Measurements from ENCODE around the gene SLC25A26.
A peak's percentile ranks its signal among the peaks of the same experiment; 100 is the strongest.

SLC25A26 gene

DNA sequence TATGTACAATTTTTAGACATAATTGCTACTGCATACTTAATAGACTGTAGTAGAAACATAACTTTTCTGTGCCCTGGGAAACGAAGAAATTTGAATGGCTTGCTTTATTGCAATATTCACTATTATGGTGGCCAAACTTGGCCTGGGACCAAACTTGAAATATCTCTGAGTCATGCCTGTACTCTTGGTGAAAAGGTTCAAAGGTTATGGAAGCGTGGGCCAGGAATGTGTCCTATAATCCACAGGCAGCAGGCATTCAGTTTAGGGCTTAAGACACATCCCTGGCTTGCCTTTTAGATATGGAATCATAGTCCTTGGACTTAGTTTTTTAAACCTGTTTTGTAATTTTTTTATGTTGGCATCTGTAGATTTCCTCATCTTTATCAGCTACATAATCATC lies 155.8 kb downstream of the SLC25A26 start:
- DNase-seq (ENCODE audit: low spot score), result no peak

- peak; percentile 14 for DNase-seq (ENCODE audit: low spot score)
Measured at GRCh38 chr3:66377800-66378199, 157.0 kb downstream of the SLC25A26 start.

GRCh38 chr3:66378256-66378655 lies 157.5 kb downstream of the SLC25A26 start:
- peak; percentile 52 for DNase-seq (ENCODE audit: low spot score)

DNA sequence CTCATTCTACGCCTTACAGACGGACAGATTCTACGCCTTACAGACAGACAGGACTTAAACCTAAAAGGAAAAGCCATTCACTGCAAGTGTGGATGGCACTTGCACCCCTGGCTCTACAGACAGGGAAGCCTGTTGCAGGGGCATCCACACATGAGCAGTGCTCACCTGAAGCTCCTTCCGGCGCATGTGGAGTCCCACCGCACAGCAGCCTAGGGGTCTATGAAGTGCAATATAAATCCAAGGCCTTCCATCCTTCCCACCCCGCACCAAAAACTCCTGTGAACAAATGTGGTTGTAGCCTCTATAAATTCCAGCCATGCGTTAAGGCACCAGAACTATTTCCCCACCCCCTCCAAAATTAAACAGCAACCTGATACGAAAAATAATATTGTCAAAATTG lies 158.8 kb downstream of the SLC25A26 start:
- DNase-seq (ENCODE audit: low spot score), result no peak

GRCh38 chr3:66380200-66380932 lies 159.6 kb downstream of the SLC25A26 start:
- no peak for DNase-seq (ENCODE audit: low spot score)

DNA sequence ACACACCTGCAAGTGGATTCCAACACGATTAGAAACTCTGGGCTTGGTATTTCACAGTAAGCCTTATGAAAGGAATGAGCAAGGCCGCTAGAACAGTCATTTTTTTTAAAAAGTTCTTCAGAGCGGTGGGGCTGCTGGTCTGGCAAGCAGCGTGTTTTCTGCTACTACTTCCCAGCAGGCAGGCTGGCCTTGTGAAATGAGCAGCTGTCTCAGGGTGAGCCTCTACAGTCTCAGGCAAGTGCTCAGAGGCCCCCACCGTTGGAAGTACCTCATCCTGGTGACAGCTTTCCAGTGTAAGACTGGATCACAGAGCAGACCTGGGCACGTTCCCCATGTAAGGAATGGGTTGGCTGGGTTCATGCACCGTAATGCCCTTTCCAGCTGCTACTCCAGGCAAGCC lies 160.8 kb downstream of the SLC25A26 start:
- no peak for DNase-seq (ENCODE audit: low spot score)

DNA sequence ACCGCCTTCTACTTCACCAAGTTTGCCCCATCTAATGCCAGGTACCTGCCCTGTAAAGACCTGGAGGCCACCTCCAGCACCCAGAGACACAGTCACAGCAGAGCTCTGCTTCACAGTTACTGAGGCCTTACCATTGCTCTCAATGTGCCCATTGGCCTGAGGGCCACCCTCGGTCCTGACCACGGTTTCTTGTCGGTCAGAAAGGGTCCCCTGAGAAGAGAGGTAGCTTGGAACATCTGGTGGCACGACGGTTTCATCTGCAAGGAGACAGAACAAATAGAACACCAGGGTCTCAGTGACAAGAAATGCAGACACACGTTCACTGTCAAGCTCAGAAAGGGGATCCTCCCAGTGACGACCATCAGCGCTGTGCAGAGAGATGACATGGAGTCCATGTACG lies 161.3 kb downstream of the SLC25A26 start:
- DNase-seq (ENCODE audit: low spot score), result no peak

- no peak for DNase-seq (ENCODE audit: low spot score)
Measured at GRCh38 chr3:66383023-66383422, 162.2 kb downstream of the SLC25A26 start.

GRCh38 chr3:66383998-66384745 lies 163.4 kb downstream of the SLC25A26 start:
- no peak for DNase-seq (ENCODE audit: low spot score)

GRCh38 chr3:66385066-66385465 lies 164.3 kb downstream of the SLC25A26 start:
- no peak for DNase-seq (ENCODE audit: low spot score)

DNA sequence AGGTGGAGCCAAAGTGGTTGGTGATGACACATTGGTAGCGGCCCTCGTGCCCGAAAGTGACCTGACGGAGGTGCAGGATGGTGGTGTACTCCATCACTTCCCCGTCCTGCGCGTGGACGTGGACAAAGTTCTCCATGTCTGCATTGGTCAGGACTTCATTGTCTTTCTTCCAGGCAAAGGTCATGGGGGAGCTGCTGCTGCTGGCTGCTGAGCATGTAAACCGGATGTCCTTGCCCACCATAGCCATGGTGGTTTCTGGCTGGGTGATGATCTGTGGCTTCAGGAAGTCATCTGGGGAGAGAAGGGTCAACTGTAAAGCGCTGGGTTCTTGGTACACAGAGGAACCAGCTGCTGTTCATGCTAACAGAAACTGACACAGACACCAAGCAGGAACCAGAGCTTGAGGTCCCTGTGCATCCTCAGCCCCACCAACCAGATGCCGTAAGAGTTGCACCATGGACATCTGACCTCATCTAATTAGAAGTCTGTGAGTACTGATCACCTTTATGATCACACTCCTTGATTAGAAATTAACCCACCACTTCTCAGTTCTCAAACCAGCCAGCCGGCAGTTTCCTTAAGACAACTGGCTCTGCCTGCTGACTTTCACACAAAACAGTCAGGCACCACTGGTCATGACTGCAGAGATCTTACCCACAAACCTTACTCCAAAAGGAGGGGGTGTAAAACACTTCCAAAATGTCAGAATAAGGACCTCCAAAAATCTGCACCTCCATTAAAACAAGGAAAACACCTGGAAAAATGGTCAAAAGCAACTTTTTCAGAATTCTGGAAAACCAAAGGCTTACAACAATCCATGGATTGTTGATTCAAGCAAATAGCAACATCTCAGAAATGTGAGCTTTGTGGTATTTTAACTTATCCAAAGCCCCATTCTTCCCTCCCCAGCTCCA lies 165.5 kb downstream of the SLC25A26 start:
- no peak for DNase-seq (ENCODE audit: low spot score)

DNA sequence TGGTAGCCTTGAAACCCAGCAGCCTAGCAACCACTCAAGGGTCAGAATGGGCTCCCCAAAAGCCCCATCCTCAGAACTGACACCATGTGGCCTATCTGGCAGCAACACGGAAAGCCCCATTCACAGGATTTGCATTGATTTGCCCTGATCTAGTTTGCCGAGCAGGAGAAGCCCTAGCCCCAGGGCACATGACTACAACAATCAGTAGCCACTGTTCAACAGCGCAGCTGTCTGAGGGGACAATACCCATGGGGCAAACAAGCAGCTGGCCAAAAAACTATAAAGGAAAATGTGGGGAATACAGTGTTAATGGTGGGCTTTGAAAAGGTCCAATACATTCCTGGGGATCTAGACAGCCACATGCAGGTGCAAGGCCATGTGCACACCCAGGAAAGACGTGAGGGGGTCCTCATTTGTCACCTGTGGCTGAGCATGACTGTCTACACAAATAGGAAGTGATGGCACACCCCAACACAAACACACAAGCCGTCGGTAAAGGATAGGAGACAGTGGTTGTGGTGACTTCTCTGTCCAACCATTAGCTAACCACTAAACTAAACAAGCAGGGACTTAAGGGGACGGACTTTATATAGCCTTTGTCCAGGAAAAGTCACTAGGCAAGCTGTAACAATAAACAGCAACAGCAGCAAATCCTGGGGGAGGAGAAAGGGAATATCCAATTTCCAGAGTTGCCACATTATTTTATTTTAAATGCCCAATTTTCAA lies 166.3 kb downstream of the SLC25A26 start:
- no peak for DNase-seq (ENCODE audit: low spot score)

DNA sequence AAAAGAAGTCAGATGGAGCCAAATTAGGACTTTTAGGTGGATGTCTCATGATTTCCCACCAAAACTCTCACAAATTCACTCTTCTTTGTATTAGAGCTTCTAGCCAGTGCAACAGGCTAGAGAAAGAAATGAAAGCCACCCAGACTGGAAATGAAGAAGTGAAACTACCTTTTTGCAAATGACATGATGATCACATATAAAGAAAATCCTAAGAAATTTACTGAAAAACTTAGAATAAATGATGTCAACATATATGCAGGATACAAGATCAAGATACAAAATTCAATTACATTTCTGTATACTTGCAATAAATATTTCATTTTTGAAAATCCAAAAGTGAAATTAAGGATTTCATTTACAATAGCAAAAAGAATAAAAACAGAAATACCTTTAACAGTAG lies 169.2 kb downstream of the SLC25A26 start:
- no peak for DNase-seq (ENCODE audit: low spot score)

- DNase-seq (ENCODE audit: low spot score), result no peak
Measured at GRCh38 chr3:66392512-66392911, 171.7 kb downstream of the SLC25A26 start.

GRCh38 chr3:66392966-66393332 lies 172.1 kb downstream of the SLC25A26 start:
- DNase-seq (ENCODE audit: low spot score), result no peak

GRCh38 chr3:66393333-66394005 lies 172.7 kb downstream of the SLC25A26 start:
- DNase-seq (ENCODE audit: low spot score), result peak; percentile 27

DNA sequence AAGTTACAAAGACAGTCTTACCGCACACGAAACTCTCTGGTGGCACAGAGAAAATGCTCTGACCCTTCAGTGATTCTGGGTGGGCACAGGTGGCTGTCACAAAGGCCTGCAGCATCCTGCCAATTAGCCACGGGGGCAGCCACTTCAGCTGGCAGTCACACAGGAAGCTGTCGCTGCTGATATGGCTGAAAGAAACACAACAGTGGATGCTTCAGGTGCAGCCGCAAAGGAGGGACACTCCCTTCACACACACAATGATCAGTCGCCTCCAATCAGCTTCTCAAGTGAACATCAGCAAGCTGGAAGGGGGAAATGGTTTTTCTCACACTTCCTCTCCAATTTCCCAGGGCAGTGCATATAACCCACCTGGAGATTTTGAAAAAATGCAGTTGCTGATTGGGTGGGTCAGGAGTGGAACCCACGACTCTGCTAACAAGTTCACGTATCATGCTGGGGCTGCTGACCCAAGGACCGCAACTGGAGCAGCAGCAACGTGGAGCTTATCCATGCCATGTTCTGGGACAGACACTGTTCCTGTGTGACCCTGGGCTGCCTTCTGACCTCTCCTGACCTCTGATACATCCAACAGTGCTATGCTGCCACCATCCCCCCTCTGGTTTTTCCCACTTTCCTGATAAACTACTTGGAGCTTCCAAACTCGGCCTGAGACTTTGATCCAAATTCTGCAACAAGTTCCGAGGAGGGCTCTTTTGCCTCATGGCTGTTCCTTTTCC lies 173.4 kb downstream of the SLC25A26 start:
- peak; percentile 67 for DNase-seq (ENCODE audit: low spot score)

GRCh38 chr3:66394753-66395249 lies 174.0 kb downstream of the SLC25A26 start:
- DNase-seq (ENCODE audit: low spot score), result no peak

- no peak for DNase-seq (ENCODE audit: low spot score)
Measured at GRCh38 chr3:66395635-66396034, 174.8 kb downstream of the SLC25A26 start.

DNA sequence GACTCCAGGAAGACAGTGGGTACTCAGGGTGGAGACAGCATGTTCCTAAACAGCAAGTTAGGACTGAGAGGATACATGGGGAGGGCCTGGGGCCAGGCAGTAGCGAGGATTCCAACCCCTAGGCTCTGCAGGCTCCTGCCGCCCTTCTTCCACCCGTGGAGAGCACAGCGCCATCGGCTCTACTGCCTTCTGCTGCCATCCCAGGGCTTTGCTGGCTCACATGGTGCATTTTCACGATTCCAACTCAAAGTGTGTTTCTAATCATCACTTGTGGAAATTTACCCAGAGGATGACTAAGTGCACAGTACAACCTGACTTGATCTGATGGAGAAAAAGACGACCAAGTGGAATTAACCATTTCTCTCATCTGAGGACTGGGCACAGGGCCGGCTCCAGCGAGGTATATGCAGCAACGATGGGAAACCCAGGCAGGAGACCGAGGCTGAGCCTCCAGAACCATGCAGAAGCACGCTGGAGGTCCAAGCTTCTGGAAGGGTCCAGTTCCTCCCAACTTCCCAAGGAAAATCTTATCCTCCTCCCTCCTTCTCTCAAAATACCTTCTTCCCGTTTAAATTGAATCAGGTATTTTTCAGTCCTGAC lies 175.5 kb downstream of the SLC25A26 start:
- no peak for DNase-seq (ENCODE audit: low spot score)

All from CD4-positive, alpha-beta T cell treated with Interleukin-2 at 100 ng/mL for 4 hours (primary cell).